H1 (cell line): ENCODE results near the gene ADAMTS17. TPM values are rescaled to one million over a fixed set of nuclear protein-coding genes. Genes with fewer than 3 reads are reported as not detected.

Source experiments
- CTCF ChIA-PET: fragments of 300-600 bp; sonication (Branson Sonifier 250); formaldehyde crosslinking; loops from one replicate; lab custom pipeline; 2021; ENCODE audit not compliant: partially characterized antibody; lab: Charles Lee
- POLR2A ChIA-PET: fragments of 300-600 bp; sonication (Branson Sonifier 250); formaldehyde crosslinking; loops from one replicate; lab custom pipeline; 2021; ENCODE audit warnings: inconsistent platforms; ENCODE audit not compliant: partially characterized antibody; lab: Charles Lee
- DNase-seq, 2 experiments: peaks; one replicate each; pipeline versions ENCODE4 v3.0.0 to v3.0.0-alpha.2; 2010 to 2022; ENCODE audit warnings: low spot score in 2 of 2, low read depth in 1 of 2, mixed read lengths in 1 of 2
- FAIRE-seq: peaks from 2 replicates; lab custom pipeline; 2011; peaks lifted over from hg19 to GRCh38; lab: Jason Lieb, UNC
- H2AFZ ChIP-seq: 2 replicates; pipeline ENCODE4 v1.8.1; 2012; ENCODE audit warnings: low read length, inconsistent platforms
- H2AK5ac ChIP-seq: 2 replicates; pipeline ENCODE4 v1.6.1; 2013; ENCODE audit warnings: low read depth, low read length
- H2BK120ac ChIP-seq: replicated peaks from 2 replicates; pipeline ENCODE3; 2013; ENCODE audit warnings: low read depth, low read length, inconsistent platforms
- H2BK12ac ChIP-seq: 2 replicates; pipeline ENCODE4 v1.6.1; 2013; ENCODE audit warnings: low read depth, low read length
- H2BK15ac ChIP-seq: 2 replicates; pipeline ENCODE4 v1.6.1; 2013; ENCODE audit warnings: low read length
- H2BK20ac ChIP-seq: 2 replicates; pipeline ENCODE4 v1.6.1; 2013; ENCODE audit warnings: low read length
- H2BK5ac ChIP-seq: 2 replicates; pipeline ENCODE4 v1.6.1; 2013; ENCODE audit warnings: low read depth, low read length
- H3K14ac ChIP-seq: 2 replicates; pipeline ENCODE4 v1.6.1; 2013; ENCODE audit warnings: inconsistent platforms; ENCODE audit not compliant: insufficient read length
- H3K18ac ChIP-seq: 2 replicates; pipeline ENCODE4 v1.6.1; 2013; ENCODE audit warnings: low read length; ENCODE audit errors: extremely low read depth
- H3K23ac ChIP-seq: 2 replicates; pipeline ENCODE4 v1.6.1; 2013; ENCODE audit warnings: inconsistent platforms; ENCODE audit not compliant: insufficient read length
- H3K23me2 ChIP-seq: 2 replicates; pipeline ENCODE4 v1.6.1; 2013; ENCODE audit warnings: low read depth, low read length
- H3K27ac ChIP-seq: 2 replicates; pipeline ENCODE4 v1.6.1; 2011; ENCODE audit warnings: low read depth, low read length, inconsistent platforms
- H3K27me3 ChIP-seq, 4 experiments: replicated peaks in 1 of 4; 1 replicate in 1 of 4; 2 replicates in 3 of 4; pipeline versions ENCODE4 v1.6.1 to v1.8.1; 2011 to 2013; ENCODE audit warnings: low read length in 3 of 4, mild to moderate bottlenecking in 3 of 4, inconsistent platforms in 2 of 4, mixed read lengths in 2 of 4, moderate library complexity in 1 of 4; ENCODE audit not compliant: control insufficient read depth in 3 of 4, insufficient read depth in 3 of 4; ENCODE audit errors: extremely low read depth in 1 of 4
- H3K36me3 ChIP-seq, 4 experiments: 2 replicates each; pipeline versions ENCODE4 v1.6.1 to v1.8.1; 2011 to 2013; ENCODE audit warnings: mild to moderate bottlenecking in 4 of 4, low read length in 3 of 4, moderate library complexity in 2 of 4, control low read depth in 1 of 4, inconsistent platforms in 1 of 4; ENCODE audit not compliant: insufficient read depth in 4 of 4, control insufficient read depth in 2 of 4
- H3K4ac ChIP-seq: replicated peaks from 2 replicates; pipeline ENCODE3; 2013; ENCODE audit warnings: low read length, low read depth, mixed read lengths, inconsistent platforms; ENCODE audit not compliant: insufficient read length
- H3K4me1 ChIP-seq, 4 experiments: replicated peaks in 1 of 4; 1 replicate in 1 of 4; 2 replicates in 3 of 4; pipeline versions ENCODE4 v1.6.1 to v1.8.1; 2011 to 2013; ENCODE audit warnings: low read length in 3 of 4, inconsistent platforms in 2 of 4, mixed read lengths in 1 of 4; ENCODE audit not compliant: insufficient read depth in 4 of 4, control insufficient read depth in 3 of 4
- H3K4me2 ChIP-seq, 2 experiments: 2 replicates each; pipeline versions ENCODE4 v1.6.1 to v1.8.1; 2011 to 2013; ENCODE audit warnings: low read depth in 2 of 2, low read length in 2 of 2, control low read depth in 1 of 2, inconsistent platforms in 1 of 2, mild to moderate bottlenecking in 1 of 2; ENCODE audit not compliant: insufficient read depth in 1 of 2
- H3K4me3 ChIP-seq, 4 experiments: fragments of 200-600, 300-600 bp in 1 of 4; sonication (generic), shearing (Covaris generic), sonication (Bioruptor Twin) in 1 of 4; 2 replicates each; pipeline versions ENCODE4 v1.5.1 to v1.8.1; 2011 to 2016; ENCODE audit warnings: low read length in 4 of 4, low read depth in 3 of 4, control low read depth in 2 of 4, inconsistent platforms in 2 of 4, mild to moderate bottlenecking in 2 of 4, mixed read lengths in 1 of 4, moderate library complexity in 1 of 4; ENCODE audit not compliant: insufficient read depth in 2 of 4; ENCODE audit errors: extremely low read depth in 1 of 4
- H3K56ac ChIP-seq: replicated peaks from 2 replicates; pipeline ENCODE3; 2013; ENCODE audit warnings: low read depth, mild to moderate bottlenecking, mixed read lengths, low read length, inconsistent platforms; ENCODE audit not compliant: insufficient read length
- H3K79me1 ChIP-seq: 2 replicates; pipeline ENCODE4 v1.6.1; 2013; ENCODE audit warnings: low read depth, low read length, control low read depth
- H3K79me2 ChIP-seq, 2 experiments: 2 replicates each; pipeline versions ENCODE4 v1.6.1 to v1.8.1; 2012 to 2013; ENCODE audit warnings: low read length in 2 of 2, mild to moderate bottlenecking in 2 of 2, inconsistent platforms in 1 of 2; ENCODE audit not compliant: insufficient read depth in 2 of 2, control insufficient read depth in 1 of 2
- H3K9ac ChIP-seq, 4 experiments: replicated peaks in 1 of 4; 1 replicate in 1 of 4; 2 replicates in 3 of 4; pipeline versions ENCODE4 v1.6.1 to v1.8.1; 2011 to 2013; ENCODE audit warnings: low read depth in 3 of 4, low read length in 3 of 4, control low read depth in 2 of 4, mild to moderate bottlenecking in 2 of 4, moderate library complexity in 2 of 4, inconsistent platforms in 1 of 4; ENCODE audit errors: extremely low read depth in 1 of 4
- H3K9me3 ChIP-seq, 2 experiments: 2 replicates each; pipeline versions ENCODE4 v1.6.1 to v1.8.1; 2012 to 2013; ENCODE audit warnings: mild to moderate bottlenecking in 2 of 2, moderate library complexity in 2 of 2, control low read depth in 1 of 2, inconsistent platforms in 1 of 2, low read depth in 1 of 2, low read length in 1 of 2, mixed read lengths in 1 of 2; ENCODE audit not compliant: insufficient read depth in 2 of 2
- H4K20me1 ChIP-seq, 2 experiments: replicated peaks in 1 of 2; 2 replicates each; pipeline versions ENCODE3 to v1.8.1; 2011 to 2013; ENCODE audit warnings: inconsistent platforms in 2 of 2, low read length in 2 of 2, mild to moderate bottlenecking in 1 of 2; ENCODE audit not compliant: insufficient read depth in 2 of 2, control insufficient read depth in 1 of 2
- H4K5ac ChIP-seq: 2 replicates; pipeline ENCODE4 v1.6.1; 2013; ENCODE audit warnings: low read length, low read depth, mixed read lengths, inconsistent platforms; ENCODE audit not compliant: insufficient read length
- H4K8ac ChIP-seq: 2 replicates; pipeline ENCODE4 v1.8.0; 2013; ENCODE audit warnings: mild to moderate bottlenecking, moderate library complexity, low read length, inconsistent platforms; ENCODE audit not compliant: insufficient read depth; ENCODE audit errors: extremely low read depth
- H4K91ac ChIP-seq: replicated peaks from 2 replicates; pipeline ENCODE3; 2013; ENCODE audit warnings: low read length, mixed read lengths, inconsistent platforms; ENCODE audit not compliant: insufficient read length
- KDM4A ChIP-seq: IDR thresholded peaks from one replicate; pipeline ENCODE4 v1.7.1; 2012; ENCODE audit warnings: low read depth, mild to moderate bottlenecking, moderate library complexity, low read length, inconsistent platforms; ENCODE audit not compliant: severe bottlenecking
- TEAD4 ChIP-seq: IDR thresholded peaks from 2 replicates; pipeline ENCODE4 v1.6.1; 2012; ENCODE audit warnings: low read depth, low read length, inconsistent platforms, mixed read lengths
- ZNF274 ChIP-seq: IDR thresholded peaks from 2 replicates; pipeline ENCODE4 v1.7.0; 2012; ENCODE audit warnings: low read length, borderline replicate concordance; ENCODE audit errors: extremely low read depth
- WGBS, 2 experiments: shearing (Covaris generic) in 1 of 2; methylation state at CpG; one replicate each; pipeline versions ENCODE4 v1.1.6 to v1.1.7; 2013 to 2015; ENCODE audit warnings: low lambda C conversion rate in 2 of 2, mixed read lengths in 2 of 2, inconsistent platforms in 1 of 2, low coverage in 1 of 2, missing lambda C conversion rate in 1 of 2; ENCODE audit not compliant: insufficient replicate concordance in 2 of 2, insufficient coverage in 1 of 2, insufficient read length in 1 of 2; ENCODE audit errors: extremely low coverage in 1 of 2, missing lambda C conversion rate in 1 of 2; 5-methylcytosine and 5-hydroxymethylcytosine counted together
- polyA plus RNA-seq, 7 experiments: library from polyadenylated mRNA; depleted of rRNA in 3 of 7; stranded (reverse) in 5 of 7; unstranded in 2 of 7; fragments of >200 nt in 5 of 7; fragments of 200-250 nt in 2 of 7; gene quantifications; 1 replicate in 5 of 7; 2 replicates in 1 of 7; 4 replicates in 1 of 7; pipeline versions ENCODE4 v1.2.1 to v1.2.3, GENCODE V29; 2011 to 2013; ENCODE audit warnings: missing spikeins in 2 of 7, mixed read lengths in 2 of 7
- total RNA-seq: library from RNA; stranded (reverse); fragmentation: NEBNext Ultra II Directional; extraction: Animal tissue kit (Norgen Biotek cat#: 25700); gene quantifications from 2 replicates; pipeline ENCODE4 v1.2.1, GENCODE V29; 2021

ADAMTS17 gene
- total and polyA plus RNA-seq, 2 of the 8 experiments (the other 6 are each of a cell fraction or from before 2014, with no cell fraction given) = 0.51 to 1.7 TPM

DNA sequence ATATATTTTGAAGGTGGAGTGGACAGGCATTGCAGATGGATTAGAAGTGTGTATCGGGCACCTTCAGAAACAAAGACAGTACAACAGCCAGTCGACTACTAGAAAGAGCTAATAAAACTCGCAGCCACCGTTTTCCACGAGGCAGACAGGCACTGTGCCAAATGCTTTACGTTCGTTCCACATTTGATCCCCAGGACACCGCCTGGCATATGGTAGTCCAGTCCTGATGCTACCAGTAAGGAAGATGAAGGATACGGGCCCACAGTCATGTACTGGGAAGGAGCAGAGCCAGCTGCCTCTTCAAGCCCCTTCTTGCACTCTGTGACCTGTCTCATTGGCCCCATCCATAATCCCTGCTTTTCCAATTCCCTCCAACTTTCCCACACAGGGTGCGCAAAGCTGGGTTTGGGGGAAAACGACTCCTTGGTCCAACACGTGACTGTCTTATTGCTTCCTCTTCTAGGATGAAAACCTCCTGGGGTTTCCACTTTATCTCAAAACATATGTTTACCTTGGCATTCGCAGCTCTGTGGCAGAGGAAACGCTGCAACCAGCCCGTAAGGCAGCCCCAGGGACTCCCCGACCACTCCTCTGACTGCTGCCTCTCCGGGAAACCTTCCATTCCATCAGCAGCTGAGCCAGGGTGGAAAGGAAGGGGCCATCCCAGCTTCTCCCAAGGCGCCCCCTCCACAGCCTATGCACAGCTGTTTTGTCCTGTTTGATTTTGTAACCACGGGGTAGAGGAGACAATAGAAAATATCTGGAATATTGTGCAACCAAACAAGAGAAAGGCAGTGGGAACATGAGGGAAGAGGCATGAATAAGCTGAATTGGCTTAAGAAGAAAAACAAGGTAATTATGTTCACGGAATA is 107.4 kb downstream of the ADAMTS17 start:
- Histone ChIP-seq H3K9ac (no peak overlapping the region), H2AFZ (no peak overlapping the region), H3K36me3 (no peaks in the 10 kb centered on the region), H2BK15ac (no peak overlapping the region), H3K18ac (no peak overlapping the region), H4K91ac (no peak overlapping the region), H3K4me3 (no peak overlapping the region), H3K79me2 (no peaks in the 10 kb centered on the region), H4K8ac (no peak overlapping the region), H2BK5ac (no peak overlapping the region), H3K4me2 (no peak overlapping the region), H2BK120ac (no peak overlapping the region), H3K23ac (no peak overlapping the region), H2AK5ac (no peak overlapping the region), H3K79me1 (no peaks in the 10 kb centered on the region), H3K27ac (no peak overlapping the region), H2BK12ac (no peak overlapping the region), H4K20me1 (no peaks in the 10 kb centered on the region), H3K9me3 (no peaks in the 10 kb centered on the region), H3K14ac (no peak overlapping the region), H3K23me2 (no peaks in the 10 kb centered on the region), H3K56ac (no peak overlapping the region), H3K4ac (no peak overlapping the region), H4K5ac (no peak overlapping the region), H3K4me1 (no peaks in the 10 kb centered on the region), H2BK20ac (no peak overlapping the region), H3K27me3 (no peaks in the 10 kb centered on the region)
- ChIA-PET POLR2A (no interaction called here), CTCF (interaction anchor here (0.9 kb wide), 2 partner anchors 116 to 274 kb away, joined by 3 read pairs; no protein-coding TSS in a partner anchor)
- DNase-seq (no peak), FAIRE-seq (no peak)
- 89% methylated on average over 20 of the region's 20 CpGs; no CpG with 5 or more reads in 1 of the 2 experiments for WGBS, 2 experiments
- TF ChIP-seq KDM4A (no peak), ZNF274 (no peak), TEAD4 (no peak)
